PC-3 (cell line): ENCODE results near the gene GHDC. TPM values are rescaled to one million over a fixed set of nuclear protein-coding genes. Genes with fewer than 3 reads are reported as not detected.

Experiments used
- ATAC-seq: fragments of 200-7000 bp; cut with Tn5 transposase; 2 replicates; pipeline ENCODE4 v1.9.1; 2020; ENCODE audit warnings: mild to moderate bottlenecking, moderate library complexity
- BruUV-seq: library from RNA; stranded (reverse); fragments of 400-500 nt; replicated peaks from 2 replicates; lab custom pipeline; 2021; lab: Mats Ljungman, UMichigan
- CTCF ChIA-PET: fragments of 300-600 bp; sonication (Branson Sonifier 250); formaldehyde crosslinking; loops from one replicate; lab custom pipeline; 2022; ENCODE audit warnings: antibody characterized with exemption; lab: Charles Lee
- POLR2A ChIA-PET: fragments of 300-600 bp; sonication (Branson Sonifier 250); formaldehyde crosslinking; loops from one replicate; lab custom pipeline; 2022; ENCODE audit warnings: antibody characterized with exemption; ENCODE audit not compliant: unreplicated experiment; lab: Charles Lee
- DNase-seq: peaks from one replicate; pipeline ENCODE4 v3.0.0-alpha.2; 2015
- H2AFZ ChIP-seq: fragments of 300-600 bp; sonication (generic); 2 replicates; pipeline ENCODE4 v1.6.0; 2016; ENCODE audit warnings: antibody characterized with exemption, low read length
- H3F3A ChIP-seq: fragments of 300-600 bp; sonication (generic); one replicate; pipeline ENCODE4 v1.6.0; 2017; ENCODE audit warnings: antibody characterized with exemption, low read length, control low read depth, mild to moderate bottlenecking; ENCODE audit not compliant: unreplicated experiment
- H3K27ac ChIP-seq: fragments of 300-600 bp; sonication (generic); 2 replicates; pipeline ENCODE4 v1.5.1; 2016; ENCODE audit warnings: mild to moderate bottlenecking, low read length
- H3K27me3 ChIP-seq: fragments of 300-600 bp; sonication (generic); 2 replicates; pipeline ENCODE4 v1.6.1; 2016; ENCODE audit warnings: low read length, mixed read lengths
- H3K36me3 ChIP-seq: fragments of 300-600 bp; sonication (generic); 2 replicates; pipeline ENCODE4 v1.6.1; 2016; ENCODE audit warnings: low read depth, mixed run types, low read length, mixed read lengths
- H3K4me1 ChIP-seq: fragments of 300-600 bp; sonication (generic); 2 replicates; pipeline ENCODE4 v1.5.1; 2016; ENCODE audit warnings: low read length; ENCODE audit not compliant: insufficient read depth
- H3K4me2 ChIP-seq: fragments of 300-600 bp; sonication (generic); 2 replicates; pipeline ENCODE4 v1.6.0; 2016; ENCODE audit warnings: low read length
- H3K4me3 ChIP-seq: fragments of 300-600 bp; sonication (generic); 2 replicates; pipeline ENCODE4 v1.5.1; 2016; ENCODE audit warnings: mild to moderate bottlenecking, low read length, mixed read lengths
- H3K79me2 ChIP-seq: fragments of 300-600 bp; sonication (generic); 2 replicates; pipeline ENCODE4 v1.6.1; 2017; ENCODE audit warnings: low read length, mixed read lengths
- H3K9ac ChIP-seq: fragments of 300-600 bp; sonication (generic); 2 replicates; pipeline ENCODE4 v1.6.0; 2016; ENCODE audit warnings: mild to moderate bottlenecking, low read length
- H3K9me2 ChIP-seq: fragments of 300-600 bp; sonication (generic); replicated peaks from 2 replicates; pipeline ENCODE4 v1.6.1; 2016; ENCODE audit warnings: mixed run types, low read length, mixed read lengths
- H3K9me3 ChIP-seq: fragments of 300-600 bp; sonication (generic); 2 replicates; pipeline ENCODE4 v1.6.1; 2016; ENCODE audit warnings: low read length, mixed read lengths
- H4K20me1 ChIP-seq: fragments of 300-600 bp; sonication (generic); 2 replicates; pipeline ENCODE4 v1.6.1; 2016; ENCODE audit warnings: low read length, mixed read lengths
- EZH2 ChIP-seq: fragments of 300-600 bp; sonication (generic); IDR thresholded peaks from one replicate; pipeline ENCODE4 v1.6.1; 2017; ENCODE audit warnings: antibody characterized with exemption, mild to moderate bottlenecking, low read length; ENCODE audit not compliant: unreplicated experiment
- EZH2phosphoT487 ChIP-seq: fragments of 300-600 bp; sonication (generic); IDR thresholded peaks from 2 replicates; pipeline ENCODE4 v1.6.1; 2018; ENCODE audit warnings: mild to moderate bottlenecking, antibody characterized with exemption, low read length, borderline replicate concordance
- intact Hi-C: fragments of 100-400 bp; cut with micrococcal nuclease; formaldehyde crosslinking; loops from 2 replicates; pipeline ENCODE4 v1.9.0; 2023
- total RNA-seq: library from RNA; depleted of rRNA; stranded (reverse); fragments of >200 nt; gene quantifications from 2 replicates; pipeline ENCODE4 v1.2.3, GENCODE V29; 2014
- TF ChIP-seq, protein P1 (sequence below): fragments of 300-600 bp; sonication (generic); conservative IDR thresholded peaks from 2 replicates; pipeline ENCODE4 v1.5.1; 2017; ENCODE audit warnings: antibody characterized with exemption, low read depth, mild to moderate bottlenecking, low read length

GHDC gene
- total RNA-seq, 1 experiment from 2014 or later = not detected

DNA sequence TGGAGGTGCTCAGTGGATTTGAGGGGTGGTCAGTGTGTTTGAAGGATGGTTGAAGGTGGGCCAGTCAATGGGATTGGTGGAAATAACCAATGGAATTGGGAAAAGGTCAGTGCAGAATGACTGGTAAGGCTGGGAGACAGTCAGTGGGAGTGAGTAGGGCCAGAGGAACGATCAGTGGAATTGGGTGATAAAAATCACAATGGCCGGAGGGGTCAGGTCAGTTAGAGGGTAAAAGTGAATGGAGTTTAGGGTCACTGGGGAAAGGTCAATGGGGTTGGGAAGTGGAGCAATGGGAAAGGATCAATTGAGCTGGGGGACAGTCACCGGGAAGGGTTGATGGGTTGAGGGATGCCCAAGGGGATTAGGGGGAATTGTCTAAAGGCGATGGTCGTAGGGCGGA, 28.5 kb downstream of the GHDC start:
- H4K20me1 ChIP-seq = no peaks in the 10 kb centered on the region
- H3K36me3 ChIP-seq = no peaks in the 10 kb centered on the region
- no peaks in the 10 kb centered on the region for H3F3A ChIP-seq
- H3K9me3 ChIP-seq = no peaks in the 10 kb centered on the region
- no peak overlapping the region for H3K9ac ChIP-seq
- no peaks in the 10 kb centered on the region for H3K4me1 ChIP-seq
- H3K79me2 ChIP-seq = no peaks in the 10 kb centered on the region
- ATAC-seq = no peak
- TF ChIP-seq, protein P1, sequence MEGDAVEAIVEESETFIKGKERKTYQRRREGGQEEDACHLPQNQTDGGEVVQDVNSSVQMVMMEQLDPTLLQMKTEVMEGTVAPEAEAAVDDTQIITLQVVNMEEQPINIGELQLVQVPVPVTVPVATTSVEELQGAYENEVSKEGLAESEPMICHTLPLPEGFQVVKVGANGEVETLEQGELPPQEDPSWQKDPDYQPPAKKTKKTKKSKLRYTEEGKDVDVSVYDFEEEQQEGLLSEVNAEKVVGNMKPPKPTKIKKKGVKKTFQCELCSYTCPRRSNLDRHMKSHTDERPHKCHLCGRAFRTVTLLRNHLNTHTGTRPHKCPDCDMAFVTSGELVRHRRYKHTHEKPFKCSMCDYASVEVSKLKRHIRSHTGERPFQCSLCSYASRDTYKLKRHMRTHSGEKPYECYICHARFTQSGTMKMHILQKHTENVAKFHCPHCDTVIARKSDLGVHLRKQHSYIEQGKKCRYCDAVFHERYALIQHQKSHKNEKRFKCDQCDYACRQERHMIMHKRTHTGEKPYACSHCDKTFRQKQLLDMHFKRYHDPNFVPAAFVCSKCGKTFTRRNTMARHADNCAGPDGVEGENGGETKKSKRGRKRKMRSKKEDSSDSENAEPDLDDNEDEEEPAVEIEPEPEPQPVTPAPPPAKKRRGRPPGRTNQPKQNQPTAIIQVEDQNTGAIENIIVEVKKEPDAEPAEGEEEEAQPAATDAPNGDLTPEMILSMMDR = no peak
- TF ChIP-seq EZH2 (no peak), EZH2phosphoT487 (no peak)
- H3K27me3 ChIP-seq = no peaks in the 10 kb centered on the region
- no peak overlapping the region for H3K4me3 ChIP-seq
- CTCF ChIA-PET = no interaction called here
- intact Hi-C loops = no loop called here
- no peaks in the 10 kb centered on the region for H3K9me2 ChIP-seq
- POLR2A ChIA-PET = no interaction called here
- H2AFZ ChIP-seq = no peak overlapping the region
- BruUV-seq = no TSS peak
- H3K27ac ChIP-seq = no peak overlapping the region
- no peak overlapping the region for H3K4me2 ChIP-seq
- no peak for DNase-seq

DNA sequence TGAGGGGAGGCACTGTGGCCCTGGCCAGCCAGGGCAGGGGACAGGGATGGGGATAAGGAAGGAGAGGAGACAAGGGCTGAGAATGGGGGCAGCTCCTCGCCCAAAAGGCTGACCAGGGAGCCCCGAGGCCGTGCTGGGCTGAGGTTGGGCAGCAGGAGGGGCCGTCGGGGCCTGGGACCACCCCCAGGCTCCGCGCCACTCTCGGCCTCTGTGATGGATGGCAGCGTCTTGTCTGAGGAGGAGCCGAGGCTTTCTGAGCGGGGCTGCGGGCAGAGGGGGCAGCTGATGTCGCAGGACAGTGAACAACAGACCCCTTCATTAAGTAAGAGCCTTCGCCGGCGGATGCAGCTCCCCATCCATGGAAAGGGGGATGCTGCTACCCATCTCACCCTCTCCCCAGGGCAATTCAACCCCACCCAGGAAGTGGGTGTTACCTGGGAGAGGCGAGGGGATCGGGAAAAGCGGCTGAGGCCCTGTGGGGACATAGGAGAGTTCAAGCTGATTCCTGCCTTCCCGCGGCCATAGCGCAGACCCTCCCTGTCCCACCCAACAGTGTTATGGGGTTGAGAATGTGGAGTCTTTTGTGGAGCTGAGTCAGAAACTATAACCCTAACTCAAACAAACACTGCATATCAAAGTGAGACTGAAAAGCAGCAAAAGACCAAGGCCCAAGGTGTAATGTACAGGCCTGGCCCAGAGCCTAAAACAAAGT, 30.4 kb downstream of the GHDC start:
- CTCF ChIA-PET = no interaction called here
- no peak for ATAC-seq
- POLR2A ChIA-PET = no interaction called here

DNA sequence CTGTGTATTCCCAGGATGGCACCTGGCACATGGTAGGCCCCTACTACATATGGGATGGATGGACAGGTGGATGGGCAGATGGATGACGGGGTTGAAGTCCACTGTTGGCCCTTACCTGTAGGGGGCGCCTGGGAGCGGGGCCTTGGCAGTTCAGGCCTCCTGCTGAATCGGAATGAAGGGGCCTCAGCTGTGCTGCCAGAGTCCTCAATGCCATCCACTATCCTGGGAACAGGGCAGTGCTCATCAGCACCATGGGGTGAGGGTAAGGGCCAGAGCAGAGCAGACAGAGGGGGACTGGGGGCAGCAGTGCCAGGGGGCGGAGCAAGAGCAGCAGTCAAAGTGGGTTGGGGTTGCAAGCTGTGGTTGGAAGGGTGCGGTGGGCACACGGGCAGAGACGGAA, 31.2 kb downstream of the GHDC start:
- ChIA-PET CTCF (no interaction called here), POLR2A (no interaction called here)
- Histone ChIP-seq H3K4me2 (no peak overlapping the region), H3K4me1 (no peaks in the 10 kb centered on the region), H3K36me3 (no peaks in the 10 kb centered on the region), H3K27me3 (no peaks in the 10 kb centered on the region), H3K27ac (no peak overlapping the region), H3K4me3 (no peak overlapping the region), H3K9me2 (no peaks in the 10 kb centered on the region), H3K79me2 (no peaks in the 10 kb centered on the region), H3K9me3 (no peaks in the 10 kb centered on the region), H3F3A (no peaks in the 10 kb centered on the region), H3K9ac (no peak overlapping the region), H4K20me1 (no peaks in the 10 kb centered on the region), H2AFZ (no peak overlapping the region)
- BruUV-seq = no TSS peak
- no peak for DNase-seq
- TF ChIP-seq EZH2 (no peak), EZH2phosphoT487 (no peak)
- TF ChIP-seq, protein P1 = no peak
- ATAC-seq = no peak
- intact Hi-C loops = no loop called here

More for the DNA sequence above, 30.4 kb downstream of the GHDC start:
- Histone ChIP-seq H2AFZ (no peak overlapping the region), H3K27me3 (no peaks in the 10 kb centered on the region), H3K9me2 (no peaks in the 10 kb centered on the region), H3K9ac (no peak overlapping the region), H3K4me1 (no peaks in the 10 kb centered on the region), H3K9me3 (no peaks in the 10 kb centered on the region), H3K4me2 (no peak overlapping the region), H3K27ac (no peak overlapping the region), H4K20me1 (no peaks in the 10 kb centered on the region), H3K36me3 (no peaks in the 10 kb centered on the region), H3K4me3 (no peak overlapping the region), H3K79me2 (no peaks in the 10 kb centered on the region), H3F3A (no peaks in the 10 kb centered on the region)
- no TSS peak for BruUV-seq
- DNase-seq = no peak
- TF ChIP-seq EZH2phosphoT487 = no peak
- TF ChIP-seq, protein P1 = no peak
- no peak for TF ChIP-seq EZH2
- intact Hi-C loops = no loop called here
